ENCODE data around the gene CELF4. TPM values are rescaled to one million over a fixed set of nuclear protein-coding genes. Genes with fewer than 3 reads are reported as not detected.

The CELF4 gene
- total RNA-seq, 1 experiment from 2014 or later, result 0.40 TPM

GRCh38 chr18:37332628-37333420, 232.8 kb downstream of the CELF4 start:
- H3K9me3 ChIP-seq (ENCODE audit: low read length), result no peaks in the 10 kb centered on the region
- ChIA-PET CTCF (no interaction called here), POLR2A (ENCODE audit: unreplicated experiment) (no interaction called here)
- DNase-seq (no peak), ATAC-seq (no peak)
- H3K4me2 ChIP-seq (ENCODE audit: low read length), result no peak overlapping the region
- H3K36me3 ChIP-seq (ENCODE audit: low read depth, low read length), result no peaks in the 10 kb centered on the region
- intact Hi-C loops (cut with micrococcal nuclease), result no loop called here
- no peaks in the 10 kb centered on the region for H3K27me3 ChIP-seq (ENCODE audit: low read length)
- no peak overlapping the region for H3K9ac ChIP-seq (ENCODE audit: low read length)
- TF ChIP-seq EZH2phosphoT487 (IDR thresholded peaks at IDR 0.05; ENCODE audit: borderline replicate concordance, low read length) (no peak), EZH2 (IDR thresholded peaks at IDR 0.05; ENCODE audit: low read length, unreplicated experiment) (no peak)
- H3K4me3 ChIP-seq (ENCODE audit: low read length), result no peak overlapping the region
- no peak overlapping the region for H2AFZ ChIP-seq (ENCODE audit: low read length)
- H4K20me1 ChIP-seq (ENCODE audit: low read length), result no peaks in the 10 kb centered on the region
- BruUV-seq (replicated peaks), result no TSS peak
- H3K9me2 ChIP-seq (replicated peaks; ENCODE audit: low read length), result no peaks in the 10 kb centered on the region
- no peak overlapping the region for H3K27ac ChIP-seq (ENCODE audit: low read length)
- H3K79me2 ChIP-seq (ENCODE audit: low read length), result no peaks in the 10 kb centered on the region
- no peaks in the 10 kb centered on the region for H3K4me1 ChIP-seq (ENCODE audit: insufficient read depth, low read length)
- no peaks in the 10 kb centered on the region for H3F3A ChIP-seq (ENCODE audit: low read length, unreplicated experiment)

- Histone ChIP-seq H3K9me3 (ENCODE audit: low read length) (no peaks in the 10 kb centered on the region), H3K9ac (ENCODE audit: low read length) (no peak overlapping the region), H3K79me2 (ENCODE audit: low read length) (no peaks in the 10 kb centered on the region), H3K27ac (ENCODE audit: low read length) (no peak overlapping the region), H3K4me1 (ENCODE audit: insufficient read depth, low read length) (no peaks in the 10 kb centered on the region), H3K4me2 (ENCODE audit: low read length) (no peak overlapping the region), H3K9me2 (replicated peaks; ENCODE audit: low read length) (no peaks in the 10 kb centered on the region), H3F3A (ENCODE audit: low read length, unreplicated experiment) (no peaks in the 10 kb centered on the region), H4K20me1 (ENCODE audit: low read length) (no peaks in the 10 kb centered on the region), H3K27me3 (ENCODE audit: low read length) (no peaks in the 10 kb centered on the region), H2AFZ (ENCODE audit: low read length) (no peak overlapping the region), H3K4me3 (ENCODE audit: low read length) (no peak overlapping the region), H3K36me3 (ENCODE audit: low read depth, low read length) (no peaks in the 10 kb centered on the region)
- BruUV-seq (replicated peaks), result no TSS peak
- DNase-seq (no peak), ATAC-seq (no peak)
- CTCF ChIA-PET, result no interaction called here
- intact Hi-C loops (cut with micrococcal nuclease), result no loop called here
- POLR2A ChIA-PET (ENCODE audit: unreplicated experiment), result no interaction called here
- TF ChIP-seq EZH2phosphoT487 (IDR thresholded peaks at IDR 0.05; ENCODE audit: borderline replicate concordance, low read length), result no peak
- no peak for TF ChIP-seq EZH2 (IDR thresholded peaks at IDR 0.05; ENCODE audit: low read length, unreplicated experiment)
- no peak for TF ChIP-seq CTCF (conservative IDR thresholded peaks at IDR 0.05; ENCODE audit: low read depth, low read length)
Observed at GRCh38 chr18:37332219-37332618, 233.4 kb downstream of the CELF4 start.

GRCh38 chr18:37330173-37330572, 235.4 kb downstream of the CELF4 start:
- Histone ChIP-seq H3K9me3 (ENCODE audit: low read length) (no peaks in the 10 kb centered on the region), H3K9ac (ENCODE audit: low read length) (no peak overlapping the region), H3K4me1 (ENCODE audit: insufficient read depth, low read length) (no peaks in the 10 kb centered on the region), H3K9me2 (replicated peaks; ENCODE audit: low read length) (no peaks in the 10 kb centered on the region), H2AFZ (ENCODE audit: low read length) (no peak overlapping the region), H3K36me3 (ENCODE audit: low read depth, low read length) (no peaks in the 10 kb centered on the region), H4K20me1 (ENCODE audit: low read length) (no peaks in the 10 kb centered on the region), H3K27ac (ENCODE audit: low read length) (no peak overlapping the region), H3K4me3 (ENCODE audit: low read length) (no peak overlapping the region), H3K27me3 (ENCODE audit: low read length) (0 out of 2 replicates have a peak, but pooled peaks cover 13% of the 10 kb centered on the region), H3K79me2 (ENCODE audit: low read length) (no peaks in the 10 kb centered on the region), H3F3A (ENCODE audit: low read length, unreplicated experiment) (no peaks in the 10 kb centered on the region), H3K4me2 (ENCODE audit: low read length) (no peak overlapping the region)
- BruUV-seq (replicated peaks), result no TSS peak
- ChIA-PET CTCF (no interaction called here), POLR2A (ENCODE audit: unreplicated experiment) (no interaction called here)
- no peak for ATAC-seq
- intact Hi-C loops (cut with micrococcal nuclease), result no loop called here
- DNase-seq, result no peak
- TF ChIP-seq EZH2 (IDR thresholded peaks at IDR 0.05; ENCODE audit: low read length, unreplicated experiment), result no peak

All from PC-3 (cell line).